Stimulated activated CD8-positive, alpha-beta memory T cell treated with anti-CD3 and anti-CD28 coated beads, Interleukin-2, amount 100 ng/mL, for 1 hour (primary cell): Measurements from ENCODE around the gene SPRTN.

ENCODE experiments used
- DNase-seq, 2 donors: peaks; one replicate each; pipeline ENCODE4 v3.0.0-alpha.2; 2020; ENCODE audit warnings: low read depth in 2 of 2

The SPRTN gene

DNA sequence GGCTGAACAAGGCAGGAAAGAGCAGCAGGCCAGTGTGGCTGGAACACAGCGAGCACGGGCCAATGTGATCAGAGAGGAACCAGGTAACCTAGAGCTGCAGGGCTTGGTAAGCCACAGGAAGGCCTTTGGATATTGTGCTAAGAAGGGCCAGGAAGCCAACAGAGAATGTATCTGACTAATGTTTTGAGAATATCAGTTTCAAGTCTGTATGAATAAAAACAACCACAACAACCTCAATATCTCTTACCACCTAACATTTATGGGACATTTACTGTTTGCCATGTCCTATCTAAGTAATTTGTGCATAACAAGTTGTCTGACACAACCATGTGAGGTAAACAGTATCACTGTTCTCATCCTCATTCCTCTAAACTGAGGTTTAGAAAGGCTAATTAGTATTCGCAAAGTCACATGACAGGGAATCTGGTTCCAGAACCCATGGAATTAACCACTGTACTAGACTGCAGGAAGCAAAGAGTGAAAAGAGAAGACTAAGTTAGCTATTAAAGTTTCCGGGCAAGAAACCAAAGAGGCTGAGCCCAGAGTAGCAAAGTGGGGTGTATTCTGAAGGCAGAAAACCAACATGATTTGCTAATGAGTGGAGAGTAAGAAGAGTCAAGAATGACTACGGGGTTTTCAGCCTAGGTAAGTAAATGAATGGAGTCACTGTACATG, 38.9 kb downstream of the SPRTN start:
- DNase-seq = no peak

DNA sequence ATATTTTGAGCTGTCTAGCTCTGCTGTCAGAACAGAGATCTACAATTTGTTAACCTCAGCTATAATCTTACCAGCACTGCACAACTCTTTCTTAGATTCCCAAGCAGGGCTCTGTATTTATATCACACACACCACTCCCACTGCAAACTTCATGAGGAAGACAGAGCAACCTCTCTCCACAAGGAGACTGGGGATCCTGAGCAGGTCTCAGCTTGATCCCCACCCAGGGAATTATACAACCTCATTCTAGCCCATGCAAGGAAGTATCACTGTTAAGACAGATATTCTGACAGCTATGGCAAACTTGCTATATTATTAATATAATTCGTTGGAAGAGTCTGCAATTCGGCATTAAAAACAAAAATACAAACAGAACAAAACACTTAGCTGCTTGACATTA, 43.6 kb downstream of the SPRTN start:
- no peak for DNase-seq

DNA sequence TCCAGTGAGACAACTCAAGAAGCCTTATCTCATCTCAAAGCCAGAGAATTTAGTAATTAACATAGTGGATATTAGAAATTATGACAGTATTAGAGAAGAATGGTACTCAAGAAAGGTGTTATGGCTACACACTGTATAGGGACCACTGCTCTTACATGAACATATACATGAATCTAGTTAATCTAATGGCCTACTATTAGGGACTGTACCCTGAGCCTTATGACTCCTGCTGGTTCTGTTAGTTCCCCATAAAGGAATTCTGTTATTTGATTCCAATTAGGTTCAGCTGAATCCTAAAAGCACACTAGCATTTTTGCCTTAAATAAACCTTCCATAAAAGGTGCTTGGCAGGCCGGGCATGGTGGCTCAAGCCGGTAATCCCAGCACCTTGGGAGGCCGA, 44.3 kb downstream of the SPRTN start:
- no peak for DNase-seq

DNA sequence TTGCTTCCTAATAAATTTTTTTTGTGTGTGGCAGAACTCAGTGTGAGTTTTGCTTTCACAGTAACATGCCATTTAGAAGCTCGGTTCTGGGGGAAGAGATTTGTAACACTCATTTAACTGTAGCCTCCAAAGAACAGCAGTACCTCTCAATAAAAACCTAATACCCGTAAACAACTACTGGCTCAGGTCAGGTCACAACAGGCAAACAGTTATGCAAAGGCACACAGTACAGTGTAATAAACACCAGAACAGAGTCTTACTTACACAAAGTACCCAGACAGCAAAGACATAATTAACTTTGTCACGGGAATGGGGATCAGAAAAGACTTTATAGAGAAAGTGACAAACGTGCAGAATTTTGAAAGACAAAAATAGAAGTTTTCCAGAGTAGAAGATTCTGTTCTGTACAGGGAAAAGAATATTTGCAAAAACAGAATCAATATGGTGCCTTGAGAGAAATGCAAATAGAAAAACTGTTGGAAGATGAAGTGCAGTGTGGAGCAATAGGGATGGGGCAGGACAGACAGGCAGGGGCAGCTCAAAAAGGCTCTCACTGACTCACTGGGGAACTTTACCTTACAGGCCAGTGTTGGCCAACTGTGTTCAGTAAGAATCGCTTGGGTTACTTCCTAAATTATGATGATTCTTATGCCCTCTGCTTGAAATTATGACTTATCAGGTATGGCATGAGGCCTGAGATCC, 45.2 kb downstream of the SPRTN start:
- no peak for DNase-seq

DNA sequence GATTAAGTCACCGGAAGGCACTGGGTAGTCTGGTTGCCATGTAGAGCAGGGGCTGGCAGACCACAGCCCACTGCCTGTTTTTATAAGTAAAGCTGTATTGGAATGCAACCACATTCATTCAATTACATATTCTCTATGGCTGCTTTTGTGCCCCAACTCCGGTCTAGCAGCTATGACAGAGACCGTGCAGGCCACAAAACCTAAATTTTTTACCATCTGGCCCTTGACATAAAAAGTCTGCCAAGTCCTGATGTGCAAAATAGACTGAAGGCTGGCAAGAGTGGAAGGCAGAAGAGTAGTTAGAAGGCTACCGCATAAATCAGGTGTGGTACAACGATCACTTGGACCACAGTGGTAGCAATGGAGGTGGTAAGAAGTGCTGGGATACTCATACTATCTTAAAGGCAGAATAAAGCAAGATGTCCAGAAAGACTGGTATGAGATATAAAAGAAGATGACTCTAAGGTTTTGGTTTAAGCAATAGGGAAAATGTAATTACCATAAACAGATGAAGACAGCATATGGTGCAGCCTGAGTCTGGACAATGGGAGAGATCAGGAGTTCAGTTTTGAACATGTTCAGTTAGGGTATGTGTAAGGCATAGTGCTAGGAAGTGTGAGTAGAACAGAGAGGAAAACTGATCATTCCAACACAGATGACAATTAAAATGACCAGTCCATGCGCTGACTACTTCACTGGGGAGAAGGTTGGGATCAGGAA, 46.8 kb downstream of the SPRTN start:
- DNase-seq = no peak

DNA sequence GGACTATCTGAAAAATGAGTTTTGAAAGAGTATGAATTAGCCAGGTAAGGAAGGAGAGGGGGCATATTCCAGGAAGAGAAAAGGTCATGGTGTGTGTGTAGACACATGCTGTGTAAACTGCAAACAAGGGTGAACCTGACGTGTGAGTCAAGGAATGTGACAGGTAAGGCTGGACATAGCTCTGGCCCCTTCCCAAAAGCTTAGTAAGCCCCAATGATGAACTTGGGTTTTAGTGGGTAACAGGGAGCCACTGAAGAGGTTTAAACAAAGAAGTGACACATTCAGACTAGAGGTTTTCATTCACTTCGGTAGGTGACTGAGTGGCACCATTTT, 47.3 kb downstream of the SPRTN start:
- no peak for DNase-seq

DNA sequence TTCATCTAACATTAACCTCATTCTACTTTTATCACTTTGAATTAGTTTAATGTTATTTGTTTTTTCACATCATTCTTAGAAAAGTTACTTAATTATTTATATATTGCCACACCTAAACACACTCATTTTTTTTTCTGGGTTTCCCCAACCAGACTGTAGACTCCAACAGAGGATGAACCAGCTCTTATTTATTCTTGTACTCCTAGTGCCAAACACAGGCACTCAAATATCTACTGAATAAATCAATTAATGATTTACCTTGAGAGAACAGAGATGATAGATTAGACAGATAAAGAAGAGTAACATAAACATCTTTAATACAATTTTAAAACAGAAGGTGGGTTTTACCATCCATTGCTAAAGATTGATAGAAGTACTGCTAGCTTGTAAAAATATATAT, 48.4 kb downstream of the SPRTN start:
- DNase-seq = no peak

DNA sequence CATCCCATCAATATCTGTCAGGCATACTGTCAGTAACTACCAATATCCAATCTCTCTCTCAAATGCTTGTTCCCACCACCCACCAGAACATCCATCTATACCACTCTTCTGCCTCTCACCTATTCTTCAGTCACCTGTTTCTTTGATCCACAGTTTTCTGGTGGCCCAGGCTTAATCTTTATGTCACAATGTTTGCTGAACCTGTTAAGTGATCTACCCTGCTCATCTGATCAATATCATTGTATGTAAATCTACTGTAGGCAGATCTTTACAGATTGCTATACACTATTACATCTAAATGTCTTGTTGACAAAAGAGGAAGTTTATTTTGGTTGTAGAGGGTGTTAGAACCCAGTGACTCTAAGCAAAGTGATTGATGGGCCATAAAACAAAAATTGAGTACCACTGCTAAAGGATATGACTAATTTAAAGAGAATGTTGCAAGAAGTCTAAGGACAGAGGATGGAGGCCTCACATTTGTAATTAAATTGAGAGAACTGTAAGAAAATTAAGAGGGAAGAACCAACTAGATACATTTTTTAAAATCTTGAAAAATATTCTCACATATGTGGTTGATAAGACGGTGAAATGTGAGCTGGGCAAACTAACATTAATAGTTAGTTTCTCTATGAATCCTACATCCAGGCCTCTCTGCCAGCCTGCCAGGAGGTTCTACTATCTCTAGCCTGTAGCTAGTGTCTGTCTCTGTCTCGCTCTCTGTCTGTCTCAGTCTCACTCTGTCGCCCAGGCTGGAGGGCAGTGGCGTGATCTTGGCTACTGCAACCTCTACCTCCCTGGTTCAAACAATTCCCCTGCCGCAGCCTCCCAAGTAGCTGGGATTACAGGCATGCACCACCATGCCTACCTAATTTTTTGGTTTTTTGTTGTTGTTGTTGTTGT, 49.9 kb downstream of the SPRTN start:
- no peak for DNase-seq

DNA sequence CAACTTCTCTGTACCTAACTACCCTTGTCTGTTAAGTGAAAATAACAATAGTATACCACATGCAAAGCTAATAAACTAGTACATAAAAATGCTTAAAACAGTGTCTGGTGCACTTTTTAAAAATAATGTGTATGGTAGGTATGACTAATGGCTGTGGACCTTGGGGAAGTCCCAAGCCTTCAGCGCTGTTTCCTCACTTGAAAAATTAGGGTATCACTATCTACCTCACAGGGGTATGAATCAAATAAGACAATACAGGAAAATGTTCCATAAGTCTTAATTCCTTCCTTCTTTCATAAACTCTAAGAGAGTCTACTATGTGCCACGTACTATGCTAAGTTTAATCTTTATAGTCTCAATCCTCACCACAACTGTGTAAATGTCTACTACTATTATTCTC, 52.0 kb downstream of the SPRTN start:
- no peak for DNase-seq

DNA sequence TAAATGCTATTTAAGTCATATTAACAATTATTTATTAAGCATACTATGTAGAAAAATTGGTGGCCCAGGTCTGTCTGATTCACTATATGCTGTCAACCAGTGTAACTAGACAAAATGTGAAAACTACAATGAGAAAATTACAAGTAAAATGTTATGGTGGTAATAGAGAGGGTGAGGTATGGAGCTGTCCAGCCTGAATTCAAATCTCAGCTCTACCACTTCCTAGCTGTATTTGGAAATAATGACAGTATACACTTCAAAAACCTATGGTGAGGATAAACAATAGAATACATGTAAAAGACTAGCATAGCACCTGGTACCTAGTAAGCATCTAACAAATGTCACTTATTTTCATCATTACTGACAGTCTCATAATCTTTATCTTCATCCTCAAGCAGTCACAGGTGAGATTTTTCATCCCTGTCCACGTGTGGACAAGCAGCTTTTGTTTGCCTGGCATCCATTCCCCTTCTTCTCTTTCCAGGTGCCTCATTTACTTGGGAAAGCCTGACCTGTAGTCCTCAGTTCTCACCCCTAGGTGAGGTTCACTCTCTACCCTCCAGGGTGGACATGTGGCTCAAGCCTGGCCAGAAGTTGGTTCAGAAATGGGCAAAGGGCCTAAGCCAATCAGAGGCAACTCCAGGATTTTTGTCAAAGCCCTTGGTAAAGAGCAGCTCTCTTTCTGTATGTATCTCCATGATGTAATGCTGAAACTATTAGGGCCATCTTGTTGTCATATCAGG, 54.5 kb downstream of the SPRTN start:
- DNase-seq = no peak

DNA sequence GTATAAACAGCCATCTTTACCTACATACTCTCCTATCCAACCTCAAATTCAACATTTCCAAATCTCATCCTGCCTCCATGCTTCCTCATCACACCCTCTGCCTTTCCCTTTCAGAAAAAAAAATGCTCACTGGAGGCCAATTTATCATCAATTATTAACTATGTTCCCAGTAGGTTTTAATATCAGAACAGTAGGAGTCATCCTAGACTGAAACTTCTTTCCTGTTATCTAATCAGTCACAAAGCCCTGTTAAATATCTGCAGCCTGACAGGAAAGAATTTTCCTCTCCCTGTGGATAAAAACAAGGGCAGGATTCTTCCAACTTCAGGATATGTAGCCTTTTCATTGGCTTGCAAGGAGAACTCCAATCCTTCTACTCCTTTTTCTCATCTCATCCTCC, 55.6 kb downstream of the SPRTN start:
- DNase-seq = no peak

DNA sequence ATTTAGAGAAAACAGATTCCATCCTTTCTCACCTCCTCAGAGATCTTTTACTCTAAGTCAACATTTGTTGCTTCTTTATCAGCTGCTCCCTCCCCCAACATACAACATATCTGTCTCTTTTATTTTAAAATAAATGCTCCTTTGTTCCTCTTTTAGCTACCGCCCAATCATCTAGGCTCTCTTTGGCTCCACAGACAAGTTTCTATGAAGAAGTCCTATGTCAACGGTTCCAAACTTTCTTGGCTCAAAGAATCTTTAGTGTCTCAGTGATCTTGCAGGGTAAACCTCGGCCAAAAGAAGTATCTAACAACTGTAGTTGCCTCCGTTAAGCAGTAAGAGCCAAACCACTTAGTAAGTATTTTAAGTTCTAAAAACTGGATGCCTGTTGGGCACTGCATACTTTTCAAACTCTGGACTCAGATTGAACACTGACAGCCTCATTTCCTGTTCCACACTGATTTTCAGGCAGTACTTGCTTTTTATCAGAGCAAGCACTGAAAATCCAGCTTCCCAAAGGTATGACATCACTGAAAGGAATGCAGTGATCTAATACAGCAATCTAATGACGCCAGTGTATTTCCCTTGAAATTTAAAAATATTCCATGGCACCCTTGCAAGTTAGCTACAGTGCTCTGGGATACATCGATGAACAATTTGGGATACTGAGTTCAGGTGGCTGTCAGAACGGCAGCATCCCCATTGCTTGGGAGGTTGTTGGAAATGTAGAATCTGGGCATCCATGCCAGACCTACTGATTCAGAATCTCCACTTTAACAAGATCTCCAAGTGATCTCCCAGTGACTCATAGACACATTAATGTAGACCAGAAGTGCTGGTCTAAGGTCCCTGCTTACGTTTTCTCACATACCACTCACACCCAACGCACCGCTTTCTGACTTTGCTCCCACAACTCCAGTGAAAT, 57.2 kb downstream of the SPRTN start:
- DNase-seq = no peak

DNA sequence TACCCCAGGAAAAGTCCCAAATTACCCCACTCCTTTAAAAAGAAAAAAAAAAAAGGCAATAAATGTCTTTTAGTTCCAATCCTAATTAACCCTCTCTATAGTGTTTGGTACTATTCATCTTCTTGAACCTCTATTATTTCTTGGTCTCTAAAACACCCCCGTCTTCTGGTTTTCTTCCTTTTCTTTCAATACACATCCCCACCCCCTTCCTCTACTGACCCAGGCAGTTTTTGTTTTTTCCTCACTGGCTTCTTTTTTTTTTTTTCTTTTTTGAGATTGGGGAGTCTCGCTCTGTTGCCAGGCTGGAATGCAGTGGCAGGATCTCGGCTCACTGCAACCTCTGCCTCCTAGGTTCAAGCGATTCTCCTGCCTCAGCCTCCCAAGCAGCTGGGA, 57.9 kb downstream of the SPRTN start:
- DNase-seq = no peak

DNA sequence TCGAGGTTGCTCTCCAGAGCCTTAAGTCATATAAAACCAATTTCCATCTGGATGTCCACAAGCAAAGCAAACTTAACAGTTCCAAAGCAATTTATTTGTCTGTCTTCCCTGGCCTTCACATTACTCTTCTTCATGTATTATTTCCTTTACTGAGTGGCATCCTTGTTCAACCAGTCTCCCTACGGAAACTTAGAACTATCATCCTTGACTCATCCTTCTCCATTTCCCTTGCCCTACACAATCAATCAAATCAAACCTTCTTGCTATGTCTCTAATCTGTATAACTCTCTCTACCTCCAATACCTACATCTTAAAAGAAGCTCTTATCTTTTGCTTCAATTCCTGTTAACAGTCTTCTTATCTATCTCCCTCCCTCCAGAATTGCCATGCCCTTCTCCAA, 58.5 kb downstream of the SPRTN start:
- DNase-seq = no peak

DNA sequence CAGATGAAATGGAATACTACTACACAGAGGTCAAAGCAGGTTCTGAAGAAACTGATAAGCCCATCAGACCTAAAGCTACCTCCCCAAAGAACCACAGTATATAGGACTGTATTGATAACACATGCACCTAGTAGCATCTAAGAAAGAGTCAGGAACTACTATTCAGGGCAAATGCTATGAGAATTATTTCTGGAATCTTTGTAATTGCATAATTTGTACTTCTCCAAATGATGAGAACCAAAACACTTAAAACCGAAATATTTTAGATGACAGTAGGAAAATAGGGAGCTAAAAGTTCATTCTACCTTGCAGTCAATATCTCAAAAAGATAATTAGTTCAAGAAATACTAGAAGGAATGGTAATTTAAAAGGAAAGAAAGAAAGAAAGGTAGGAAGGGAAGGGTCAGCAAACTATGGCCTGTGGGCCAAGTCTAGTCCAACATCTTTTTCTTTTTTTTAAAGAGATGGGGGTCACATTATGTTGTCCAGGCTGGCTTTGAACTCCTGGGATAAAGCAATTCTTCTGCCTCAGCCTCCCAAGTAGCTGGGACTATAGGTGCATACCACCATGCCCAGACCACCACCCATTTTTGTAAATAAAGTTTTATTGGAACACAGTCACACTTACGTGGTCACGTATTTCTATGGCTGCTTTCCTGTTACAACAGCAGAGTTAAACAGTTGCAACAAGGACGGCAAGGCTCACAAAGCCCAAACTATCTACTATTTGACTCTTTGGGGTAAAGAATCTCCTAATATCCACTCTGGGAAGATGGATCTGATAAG, 60.0 kb downstream of the SPRTN start:
- DNase-seq = no peak

DNA sequence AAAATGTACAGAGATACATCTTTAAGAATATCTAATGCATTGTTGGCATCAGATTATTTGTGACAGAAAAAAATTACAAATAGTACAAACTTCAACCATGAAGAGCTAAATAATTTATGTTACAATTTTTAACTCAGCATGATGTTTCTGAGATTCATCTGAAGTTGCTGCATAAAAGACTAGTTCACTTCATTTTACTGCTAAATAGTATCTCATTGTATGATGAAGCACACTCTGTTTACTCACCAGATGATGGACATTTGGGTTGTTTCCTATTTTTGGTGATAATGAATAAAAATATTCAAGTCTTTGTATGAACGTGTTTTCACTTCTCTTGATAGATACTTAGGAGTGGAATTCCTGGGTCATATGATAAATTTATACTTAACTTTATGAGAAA, 63.4 kb downstream of the SPRTN start:
- DNase-seq = no peak

DNA sequence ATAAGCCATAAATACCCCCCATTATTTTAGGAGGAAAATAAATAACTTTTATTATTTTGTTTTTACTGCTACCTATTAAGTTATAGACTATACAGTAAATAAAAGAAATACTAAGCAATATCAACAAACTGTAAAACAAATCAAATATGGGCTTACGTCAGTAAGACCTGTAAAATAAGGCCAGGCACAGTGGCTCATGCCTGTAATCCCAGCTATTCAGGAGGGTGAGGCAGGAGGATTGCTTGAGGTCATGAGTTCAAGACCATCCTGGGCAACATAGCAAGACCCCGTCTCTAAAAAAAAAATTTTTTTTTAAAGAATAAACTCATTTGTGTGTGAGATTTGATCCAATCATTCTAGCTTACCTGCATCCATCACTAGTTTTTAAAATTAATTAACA, 66.2 kb downstream of the SPRTN start:
- no peak for DNase-seq
